Mucosa of rectum (tissue), 2 donors: ENCODE measurements around the gene ZNF768.

ENCODE experiments used
- H3K27ac ChIP-seq, 2 donors: one replicate each; pipeline ENCODE4 v1.7.0; 2013; ENCODE audit warnings: inconsistent platforms in 2 of 2, low read depth in 2 of 2, low read length in 2 of 2
- H3K27me3 ChIP-seq, 2 donors: one replicate each; pipeline ENCODE4 v1.7.0; 2013; ENCODE audit warnings: low read length in 2 of 2; ENCODE audit not compliant: control insufficient read depth in 2 of 2, insufficient read depth in 2 of 2
- H3K36me3 ChIP-seq, 2 donors: one replicate each; pipeline ENCODE4 v1.7.0; 2013; ENCODE audit warnings: low read length in 2 of 2; ENCODE audit not compliant: control insufficient read depth in 2 of 2, insufficient read depth in 2 of 2
- H3K4me1 ChIP-seq, 2 donors: one replicate each; pipeline ENCODE4 v1.7.0; 2013; ENCODE audit warnings: low read length in 2 of 2, mild to moderate bottlenecking in 1 of 2; ENCODE audit not compliant: control insufficient read depth in 2 of 2, insufficient read depth in 2 of 2
- H3K4me3 ChIP-seq, 2 donors: one replicate each; pipeline ENCODE4 v1.7.0; 2013; ENCODE audit warnings: low read length in 2 of 2
- H3K9ac ChIP-seq, 2 donors: one replicate each; pipeline ENCODE4 v1.7.0; 2013; ENCODE audit warnings: low read length in 2 of 2, low read depth in 1 of 2, mild to moderate bottlenecking in 1 of 2
- H3K9me3 ChIP-seq, 2 donors: one replicate each; pipeline ENCODE4 v1.7.0; 2013; ENCODE audit warnings: low read length in 2 of 2; ENCODE audit not compliant: control insufficient read depth in 2 of 2
- donor health status: healthy.
- donor health status: Normal muscosa, but diverticular disease.

Gene ZNF768

GRCh38 chr16:30526137-30526822, at the start of gene ZNF768:
ZNF768 (minus strand) TSS chr16:30526566; CDS start chr16:30526413, 153 bp downstream.
- H3K4me3 ChIP-seq: peak within 1 kb of the TSS; percentile 80 to 91
- H3K27ac ChIP-seq: peak within 1 kb of the TSS; percentile 98
- H3K9me3 ChIP-seq: no peaks in the 10 kb centered on the region
- peak within 1 kb of the TSS; percentile 84 to 96 for H3K9ac ChIP-seq
- peaks cover 17 to 28% of the 10 kb centered on the region in 2 donors for H3K4me1 ChIP-seq
- H3K27me3 ChIP-seq: no peaks in the 10 kb centered on the region
- peaks cover 5 to 10% of the 10 kb centered on the region in 2 donors for H3K36me3 ChIP-seq

DNA sequence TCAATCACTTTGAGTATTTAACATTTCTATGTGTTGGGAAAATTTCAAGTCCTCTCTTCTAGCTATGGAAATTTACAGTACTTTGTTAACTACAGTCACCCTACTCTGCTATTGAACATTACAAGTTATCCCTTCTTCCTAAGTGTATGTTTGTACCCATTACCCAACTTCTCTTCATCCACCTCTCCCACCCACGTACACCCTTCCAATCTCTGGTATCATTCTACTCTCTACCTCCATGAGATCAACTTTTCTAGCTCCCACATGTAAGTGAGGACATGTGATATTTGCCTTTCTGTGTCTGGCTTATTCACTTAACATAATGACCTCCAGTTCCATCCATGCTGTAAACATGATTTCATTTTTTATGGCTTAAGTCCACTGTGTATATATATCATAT, 48.3 kb upstream of the ZNF768 start:
- H3K36me3 ChIP-seq: peaks cover 3 to 5% of the 10 kb centered on the region in 2 donors
- no peak overlapping the region for H3K4me3 ChIP-seq
- no peaks in the 10 kb centered on the region for H3K9me3 ChIP-seq
- H3K9ac ChIP-seq: no peak overlapping the region
- H3K27ac ChIP-seq: no peak overlapping the region
- H3K27me3 ChIP-seq: no peaks in the 10 kb centered on the region
- H3K4me1 ChIP-seq: peaks cover 8 to 20% of the 10 kb centered on the region in 2 donors

- Histone ChIP-seq H3K9me3 (no peaks in the 10 kb centered on the region), H3K9ac (peak within 1 kb of the TSS; percentile 83 to 94), H3K27me3 (no peaks in the 10 kb centered on the region), H3K4me1 (peaks cover 8 to 28% of the 10 kb centered on the region in 2 donors), H3K4me3 (peak within 1 kb of the TSS; percentile 70 to 91), H3K27ac (peak within 1 kb of the TSS; percentile 96 to 97), H3K36me3 (no peaks in the 10 kb centered on the region)
Measured at GRCh38 chr16:30571445-30572322, 45.3 kb upstream of the ZNF768 start, which contains the start of gene ZNF688. ZNF688 (minus strand) TSS chr16:30571714; CDS start chr16:30571629, 85 bp downstream.

- peak overlapping the region; percentile 83 to 94 for H3K9ac ChIP-seq
- H3K9me3 ChIP-seq: no peaks in the 10 kb centered on the region
- peak overlapping the region; percentile 96 to 97 for H3K27ac ChIP-seq
- no peaks in the 10 kb centered on the region for H3K36me3 ChIP-seq
- H3K27me3 ChIP-seq: no peaks in the 10 kb centered on the region
- H3K4me1 ChIP-seq: peaks cover 8 to 28% of the 10 kb centered on the region in 2 donors
- peak overlapping the region; percentile 70 to 91 for H3K4me3 ChIP-seq
Measured at GRCh38 chr16:30570636-30571444, 44.5 kb upstream of the ZNF768 start.

DNA sequence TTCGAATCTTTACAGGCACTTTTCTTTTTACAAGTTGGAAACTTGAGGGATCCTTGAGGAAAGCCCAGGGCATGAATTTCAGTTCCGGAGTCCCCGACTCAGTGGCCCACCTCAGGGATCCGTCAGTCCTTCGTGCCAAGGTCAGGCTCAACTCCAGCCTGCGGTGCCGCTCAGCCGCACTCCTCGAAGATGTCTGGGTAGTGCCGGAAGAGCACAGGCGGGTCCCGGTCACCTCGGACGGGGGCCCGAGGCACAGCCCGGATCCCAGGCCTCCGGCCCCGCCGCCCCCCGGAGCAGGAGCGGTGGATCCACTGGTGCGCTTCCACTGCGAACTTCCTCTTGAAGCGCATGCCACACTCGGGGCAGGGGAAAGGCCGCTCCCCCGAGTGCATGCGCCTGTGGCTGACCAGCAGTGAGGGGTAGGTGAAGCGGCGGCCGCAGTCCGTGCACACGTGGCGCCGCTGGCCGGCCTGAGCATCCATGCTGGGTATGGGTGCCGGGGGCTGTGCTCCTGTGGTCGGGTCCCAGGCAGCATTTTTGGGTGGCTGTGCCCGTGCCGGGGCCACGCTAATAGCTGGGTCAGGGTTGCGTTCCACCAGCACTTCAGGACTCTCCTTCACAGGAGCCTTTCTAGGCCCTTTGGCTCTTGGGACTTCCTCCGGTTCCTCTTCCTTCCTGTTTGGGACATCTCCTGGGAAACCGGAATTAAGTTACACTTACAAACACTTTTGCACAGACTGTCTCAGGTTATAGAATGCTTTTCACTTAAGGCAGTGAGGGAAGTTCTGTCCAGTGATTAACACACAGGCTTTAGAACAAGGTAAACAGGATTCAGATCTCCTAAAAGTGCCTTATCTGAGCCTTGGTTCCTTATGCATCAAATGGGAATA, 43.6 kb upstream of the ZNF768 start:
- Histone ChIP-seq H3K27ac (peak overlapping the region in 1 of 2 donors; percentile 27), H3K36me3 (no peaks in the 10 kb centered on the region), H3K27me3 (no peaks in the 10 kb centered on the region), H3K9me3 (no peaks in the 10 kb centered on the region), H3K4me1 (peaks cover 8 to 28% of the 10 kb centered on the region in 2 donors), H3K4me3 (no peak overlapping the region), H3K9ac (no peak overlapping the region)

GRCh38 chr16:30569281-30569680, 42.9 kb upstream of the ZNF768 start:
- Histone ChIP-seq H3K9me3 (no peaks in the 10 kb centered on the region), H3K9ac (no peak overlapping the region), H3K4me3 (no peak overlapping the region), H3K36me3 (no peaks in the 10 kb centered on the region), H3K27me3 (no peaks in the 10 kb centered on the region), H3K4me1 (peaks cover 8 to 26% of the 10 kb centered on the region in 2 donors), H3K27ac (peak overlapping the region in 1 of 2 donors; percentile 74)

DNA sequence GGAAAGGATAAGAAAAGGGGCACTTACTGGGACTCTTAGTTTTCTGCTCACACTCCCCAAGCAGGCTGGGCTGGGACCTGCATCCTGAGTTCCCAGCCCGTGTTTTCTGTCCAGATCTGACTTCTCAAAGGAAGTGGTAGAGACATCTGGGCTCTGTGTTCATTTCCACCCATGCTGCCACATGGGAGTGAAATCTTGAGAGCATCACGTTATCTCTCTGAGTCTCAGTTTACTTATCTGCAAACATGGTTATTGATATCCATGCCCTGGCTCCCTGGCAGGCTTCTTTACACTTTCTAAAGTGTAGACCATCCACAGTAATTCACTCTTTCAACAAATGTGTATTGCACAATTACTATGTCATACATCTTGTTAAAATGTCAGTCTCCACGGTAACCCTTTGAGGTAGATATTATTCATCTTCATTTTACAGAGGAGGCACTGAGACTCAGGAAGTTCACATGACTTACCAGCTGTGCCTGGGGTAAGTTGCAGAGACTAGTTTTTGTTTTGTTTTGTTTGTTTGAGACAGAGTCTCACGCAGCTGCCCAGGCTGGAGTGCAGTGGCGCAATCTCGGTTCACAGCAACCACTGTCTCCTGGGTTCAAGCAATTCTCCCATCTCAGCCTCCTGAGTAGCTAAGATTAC, 41.7 kb upstream of the ZNF768 start:
- H3K4me3 ChIP-seq: no peak overlapping the region
- H3K9me3 ChIP-seq: no peaks in the 10 kb centered on the region
- H3K36me3 ChIP-seq: no peaks in the 10 kb centered on the region
- peaks cover 8 to 24% of the 10 kb centered on the region in 2 donors for H3K4me1 ChIP-seq
- peak overlapping the region; percentile 56 to 74 for H3K27ac ChIP-seq
- H3K27me3 ChIP-seq: no peaks in the 10 kb centered on the region
- H3K9ac ChIP-seq: no peak overlapping the region

GRCh38 chr16:30567160-30567990, 41.0 kb upstream of the ZNF768 start:
- Histone ChIP-seq H3K9me3 (no peaks in the 10 kb centered on the region), H3K36me3 (no peaks in the 10 kb centered on the region), H3K27ac (peak overlapping the region in 1 of 2 donors; percentile 74), H3K4me1 (peaks cover 6 to 22% of the 10 kb centered on the region in 2 donors), H3K4me3 (no peak overlapping the region), H3K27me3 (no peaks in the 10 kb centered on the region), H3K9ac (no peak overlapping the region)
